Trophoblast cell (in vitro differentiated cells and primary cell): ENCODE results near the gene JAKMIP1.

Experiments used
- DNase-seq, 2 donors: peaks; one replicate each; pipeline ENCODE4 v3.0.0-alpha.2; 2016
- H2AFZ ChIP-seq: 2 replicates; pipeline ENCODE4 v1.6.1; 2013; ENCODE audit warnings: low read length, moderate library complexity, mild to moderate bottlenecking; ENCODE audit not compliant: insufficient read depth, poor library complexity
- H2AK5ac ChIP-seq: 2 replicates; pipeline ENCODE4 v1.6.1; 2013; ENCODE audit warnings: mild to moderate bottlenecking, low read length
- H2BK120ac ChIP-seq: 2 replicates; pipeline ENCODE4 v1.6.1; 2013; ENCODE audit warnings: low read length, mild to moderate bottlenecking, moderate library complexity; ENCODE audit not compliant: insufficient read depth, poor library complexity
- H2BK12ac ChIP-seq: 2 replicates; pipeline ENCODE4 v1.6.1; 2013; ENCODE audit warnings: mild to moderate bottlenecking, low read length, moderate library complexity
- H2BK5ac ChIP-seq: 2 replicates; pipeline ENCODE4 v1.6.1; 2013; ENCODE audit warnings: low read length, low read depth, moderate library complexity, mild to moderate bottlenecking; ENCODE audit not compliant: poor library complexity
- H3K14ac ChIP-seq: 2 replicates; pipeline ENCODE4 v1.6.1; 2013; ENCODE audit warnings: mild to moderate bottlenecking, low read length
- H3K18ac ChIP-seq: 2 replicates; pipeline ENCODE4 v1.6.1; 2013; ENCODE audit warnings: mild to moderate bottlenecking, low read length
- H3K23ac ChIP-seq: 2 replicates; pipeline ENCODE4 v1.6.1; 2013; ENCODE audit warnings: low read length
- H3K27ac ChIP-seq: 2 replicates; pipeline ENCODE4 v1.5.1; 2013; ENCODE audit warnings: low read depth, mild to moderate bottlenecking, inconsistent platforms, low read length, moderate library complexity
- H3K27me3 ChIP-seq: 2 replicates; pipeline ENCODE4 v1.6.1; 2013; ENCODE audit warnings: inconsistent platforms, mild to moderate bottlenecking, low read length, moderate library complexity; ENCODE audit not compliant: insufficient read depth
- H3K36me3 ChIP-seq, 2 experiments: 1 replicate in 1 of 2; 2 replicates in 1 of 2; pipeline ENCODE4 v1.6.1; 2013; ENCODE audit warnings: low read length in 2 of 2, mild to moderate bottlenecking in 2 of 2, moderate library complexity in 1 of 2; ENCODE audit not compliant: insufficient read depth in 2 of 2, control insufficient read depth in 1 of 2
- H3K4ac ChIP-seq: 2 replicates; pipeline ENCODE4 v1.6.1; 2013; ENCODE audit warnings: low read depth, mild to moderate bottlenecking, low read length, moderate library complexity
- H3K4me1 ChIP-seq, 2 experiments: 1 replicate in 1 of 2; 2 replicates in 1 of 2; pipeline ENCODE4 v1.6.1; 2013; ENCODE audit warnings: low read length in 2 of 2, mild to moderate bottlenecking in 2 of 2, moderate library complexity in 1 of 2; ENCODE audit not compliant: insufficient read depth in 2 of 2, control insufficient read depth in 1 of 2
- H3K4me2 ChIP-seq: 2 replicates; pipeline ENCODE4 v1.6.1; 2013; ENCODE audit warnings: inconsistent platforms, mild to moderate bottlenecking, low read length, moderate library complexity
- H3K4me3 ChIP-seq: 2 replicates; pipeline ENCODE4 v1.5.1; 2013; ENCODE audit warnings: mild to moderate bottlenecking, low read depth, low read length, inconsistent platforms
- H3K79me1 ChIP-seq: one replicate; pipeline ENCODE4 v1.6.1; 2013; ENCODE audit warnings: low read length
- H3K79me2 ChIP-seq: 2 replicates; pipeline ENCODE4 v1.6.1; 2013; ENCODE audit warnings: low read length, mild to moderate bottlenecking; ENCODE audit not compliant: control insufficient read depth, insufficient read depth, poor library complexity
- H3K9ac ChIP-seq: 2 replicates; pipeline ENCODE4 v1.6.1; 2013; ENCODE audit warnings: mild to moderate bottlenecking, low read length
- H3K9me3 ChIP-seq: 2 replicates; pipeline ENCODE4 v1.6.1; 2013; ENCODE audit warnings: low read depth, mild to moderate bottlenecking, control low read depth, inconsistent platforms, low read length; ENCODE audit not compliant: insufficient read depth
- H4K12ac ChIP-seq: 2 replicates; pipeline ENCODE4 v1.6.1; 2013; ENCODE audit warnings: low read depth, mild to moderate bottlenecking, low read length, moderate library complexity
- H4K8ac ChIP-seq: 2 replicates; pipeline ENCODE4 v1.6.1; 2013; ENCODE audit warnings: low read depth, mild to moderate bottlenecking, low read length, moderate library complexity
- H4K91ac ChIP-seq: one replicate; pipeline ENCODE4 v1.6.1; 2013; ENCODE audit warnings: low read depth, mild to moderate bottlenecking, low read length, moderate library complexity
- WGBS: extraction: QIAGEN DNeasy Blood & Tissue Kit; methylation state at CpG from one replicate; pipeline ENCODE4 v1.1.7; 2013; ENCODE audit warnings: missing lambda C conversion rate; ENCODE audit not compliant: insufficient read length, insufficient coverage; ENCODE audit errors: extremely low coverage; 5-methylcytosine and 5-hydroxymethylcytosine counted together

Gene JAKMIP1

DNA sequence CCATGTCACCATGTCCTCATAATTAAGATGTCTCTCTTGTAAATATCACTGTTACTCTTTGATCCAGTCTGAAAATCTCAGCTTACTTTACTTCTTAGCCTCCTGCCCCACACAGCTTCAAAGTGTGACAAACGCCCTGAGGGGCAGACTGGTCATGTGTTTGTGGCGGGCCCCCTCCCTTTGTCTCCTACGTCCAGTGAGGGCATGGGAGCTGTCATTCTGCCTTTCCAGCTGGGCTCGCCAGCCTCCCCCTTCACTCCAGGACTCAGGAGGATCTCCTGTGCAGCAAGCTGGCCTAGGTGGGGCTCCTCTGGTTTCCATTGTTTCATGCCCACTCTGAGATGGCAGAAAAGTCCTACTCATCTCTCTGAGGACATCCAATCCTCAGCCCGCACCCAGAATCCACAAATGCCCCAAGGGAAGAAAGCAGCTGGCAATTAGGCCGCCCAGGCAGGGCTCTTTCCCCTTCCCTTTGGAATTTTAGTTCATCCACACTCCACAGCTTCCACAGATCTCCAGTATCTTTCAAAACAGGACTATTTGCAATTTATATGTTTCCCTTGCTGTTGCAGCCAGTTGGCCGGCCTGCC is 95.7 kb downstream of the JAKMIP1 start:
- WGBS, result no CpG with 5 or more reads among the region's 7 CpGs
- peaks cover 0 to 4% of the 10 kb centered on the region in 2 experiments for H3K4me1 ChIP-seq
- H3K4me2 ChIP-seq, result no peak overlapping the region

DNA sequence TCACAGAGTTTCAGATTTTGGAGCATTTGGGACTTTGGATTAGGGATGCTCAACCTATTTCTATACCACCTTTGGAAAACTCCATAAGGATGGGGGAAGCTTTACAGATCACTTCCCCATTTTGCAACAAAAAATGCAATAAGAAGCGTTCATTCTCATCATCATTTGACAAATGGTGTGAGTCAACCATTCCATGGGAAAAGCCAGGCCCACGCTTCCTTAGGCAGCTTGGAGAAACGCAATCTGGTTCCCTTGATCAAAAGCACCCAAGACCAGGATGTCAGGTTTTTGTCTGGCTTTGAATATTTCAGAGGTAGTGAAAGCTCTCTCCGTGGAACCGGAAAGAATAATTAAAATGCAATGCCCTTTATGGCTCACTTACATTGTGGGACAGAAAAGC is 102.8 kb downstream of the JAKMIP1 start:
- Histone ChIP-seq H4K91ac (no peak overlapping the region), H3K23ac (no peak overlapping the region), H3K9me3 (peaks cover 1% of the 10 kb centered on the region), H3K4me3 (no peak overlapping the region), H4K8ac (no peak overlapping the region), H3K4me2 (no peak overlapping the region), H3K9ac (no peak overlapping the region), H3K18ac (no peak overlapping the region), H3K27ac (no peak overlapping the region), H3K79me2 (no peaks in the 10 kb centered on the region), H3K27me3 (no peaks in the 10 kb centered on the region), H4K12ac (no peak overlapping the region), H2AFZ (no peak overlapping the region), H3K79me1 (no peaks in the 10 kb centered on the region), H3K36me3 (no peaks in the 10 kb centered on the region), H3K4me1 (no peaks in the 10 kb centered on the region), H2AK5ac (no peak overlapping the region), H2BK120ac (no peak overlapping the region), H2BK5ac (no peak overlapping the region), H2BK12ac (no peak overlapping the region), H3K14ac (no peak overlapping the region), H3K4ac (no peak overlapping the region)
- WGBS, result no CpG with 5 or more reads among the region's 5 CpGs
- no peak for DNase-seq

More for the DNA sequence above, 95.7 kb downstream of the JAKMIP1 start:
- no peak overlapping the region for H4K12ac ChIP-seq
- no peak overlapping the region for H3K4me3 ChIP-seq
- H3K27ac ChIP-seq, result no peak overlapping the region
- H3K14ac ChIP-seq, result no peak overlapping the region
- H4K8ac ChIP-seq, result no peak overlapping the region
- DNase-seq, result no peak
- H2BK120ac ChIP-seq, result no peak overlapping the region
- no peaks in the 10 kb centered on the region for H3K36me3 ChIP-seq
- H2AK5ac ChIP-seq, result no peak overlapping the region
- H2BK12ac ChIP-seq, result no peak overlapping the region
- no peak overlapping the region for H2AFZ ChIP-seq
- H3K9me3 ChIP-seq, result peaks cover 8% of the 10 kb centered on the region
- H3K4ac ChIP-seq, result no peak overlapping the region
- H2BK5ac ChIP-seq, result no peak overlapping the region
- H3K18ac ChIP-seq, result no peak overlapping the region
- no peak overlapping the region for H3K9ac ChIP-seq
- H3K27me3 ChIP-seq, result no peaks in the 10 kb centered on the region
- no peak overlapping the region for H4K91ac ChIP-seq
- H3K79me1 ChIP-seq, result no peaks in the 10 kb centered on the region
- H3K23ac ChIP-seq, result no peak overlapping the region
- no peaks in the 10 kb centered on the region for H3K79me2 ChIP-seq

DNA sequence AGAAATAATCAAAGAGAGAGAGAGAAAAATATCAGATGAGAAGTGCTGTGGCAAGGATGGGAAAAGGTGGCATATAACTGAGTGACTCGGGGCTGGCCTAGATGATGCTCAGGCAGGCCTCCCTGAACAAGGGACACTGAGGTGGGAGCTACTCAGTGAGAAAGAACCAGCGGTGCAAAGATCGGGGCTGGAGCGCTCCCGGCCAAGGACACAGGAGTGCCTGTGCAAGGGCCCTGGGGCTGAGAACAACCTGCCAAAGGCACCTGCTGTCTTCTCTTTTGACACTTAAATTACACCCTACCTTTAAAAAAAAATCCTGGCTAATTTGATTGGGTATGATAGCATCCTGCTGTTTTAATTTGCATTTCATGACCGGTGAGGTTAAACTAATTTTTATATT is 104.5 kb downstream of the JAKMIP1 start:
- H2BK120ac ChIP-seq, result no peak overlapping the region
- no peak overlapping the region for H4K8ac ChIP-seq
- H2BK12ac ChIP-seq, result no peak overlapping the region
- DNase-seq, result no peak
- no peak overlapping the region for H3K9ac ChIP-seq
- no peak overlapping the region for H3K23ac ChIP-seq
- H3K27me3 ChIP-seq, result no peaks in the 10 kb centered on the region
- H3K18ac ChIP-seq, result no peak overlapping the region
- H4K12ac ChIP-seq, result no peak overlapping the region
- H3K79me2 ChIP-seq, result no peaks in the 10 kb centered on the region
- H3K27ac ChIP-seq, result no peak overlapping the region
- no peak overlapping the region for H2AK5ac ChIP-seq
- no peak overlapping the region for H3K4me2 ChIP-seq
- H4K91ac ChIP-seq, result no peak overlapping the region
- H3K4me1 ChIP-seq, result no peaks in the 10 kb centered on the region
- peaks cover 1% of the 10 kb centered on the region for H3K9me3 ChIP-seq
- H3K36me3 ChIP-seq, result no peaks in the 10 kb centered on the region
- no CpG with 5 or more reads among the region's 6 CpGs for WGBS
- H3K14ac ChIP-seq, result no peak overlapping the region
- no peaks in the 10 kb centered on the region for H3K79me1 ChIP-seq
- no peak overlapping the region for H3K4me3 ChIP-seq
- no peak overlapping the region for H2AFZ ChIP-seq
- H2BK5ac ChIP-seq, result no peak overlapping the region
- no peak overlapping the region for H3K4ac ChIP-seq

DNA sequence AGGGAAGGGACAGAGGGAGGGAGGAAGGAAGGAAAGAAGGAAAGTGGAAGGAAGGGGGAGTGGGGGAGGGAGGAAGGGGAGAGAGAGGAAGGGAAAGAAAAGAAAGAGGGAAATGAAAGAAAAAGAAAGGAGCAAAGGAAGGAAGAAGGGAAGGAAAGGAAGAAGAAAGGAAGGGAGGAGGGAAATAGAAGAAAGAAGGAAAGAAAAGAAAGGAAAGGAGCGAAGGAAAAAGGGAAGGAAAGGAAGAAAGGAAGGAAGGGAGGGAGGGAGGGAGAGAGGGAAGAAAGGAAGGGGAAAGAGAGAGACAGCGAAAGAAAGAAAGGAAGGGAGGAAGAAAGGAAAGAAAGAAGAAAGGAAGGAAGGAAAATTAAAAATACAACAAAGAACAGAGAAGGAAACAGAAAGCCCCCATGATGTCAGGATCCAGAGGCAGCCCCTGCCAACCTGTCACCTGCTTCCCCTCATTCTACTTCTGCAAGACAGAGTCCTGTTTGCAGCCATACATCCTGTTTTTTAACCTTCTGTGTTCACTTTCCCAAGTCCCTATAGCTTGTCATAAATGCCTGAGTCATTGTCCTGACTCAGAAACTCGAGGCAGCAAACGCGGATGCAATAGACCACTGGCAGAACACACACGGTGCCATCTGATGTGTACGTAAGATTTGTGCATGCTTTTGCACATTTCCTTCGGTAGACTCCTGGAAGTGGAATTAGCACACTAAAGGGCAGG is 105.2 kb downstream of the JAKMIP1 start:
- WGBS, result no CpG with 5 or more reads among the region's 8 CpGs
- H3K9me3 ChIP-seq, result peaks cover 1% of the 10 kb centered on the region
- no peak overlapping the region for H4K8ac ChIP-seq
- no peak overlapping the region for H3K4me2 ChIP-seq
- H3K9ac ChIP-seq, result no peak overlapping the region
- no peak overlapping the region for H3K4ac ChIP-seq
- H3K4me1 ChIP-seq, result no peaks in the 10 kb centered on the region
- no peak overlapping the region for H3K4me3 ChIP-seq
- H2AK5ac ChIP-seq, result no peak overlapping the region
- H3K79me1 ChIP-seq, result no peaks in the 10 kb centered on the region
- H3K27me3 ChIP-seq, result no peaks in the 10 kb centered on the region
- H3K36me3 ChIP-seq, result no peaks in the 10 kb centered on the region
- H4K12ac ChIP-seq, result no peak overlapping the region
- no peak overlapping the region for H4K91ac ChIP-seq
- no peak overlapping the region for H3K23ac ChIP-seq
- no peak for DNase-seq
- no peak overlapping the region for H2BK12ac ChIP-seq
- H3K14ac ChIP-seq, result no peak overlapping the region
- no peak overlapping the region for H2BK5ac ChIP-seq
- no peak overlapping the region for H3K18ac ChIP-seq
- H2BK120ac ChIP-seq, result no peak overlapping the region
- no peak overlapping the region for H3K27ac ChIP-seq
- H3K79me2 ChIP-seq, result no peaks in the 10 kb centered on the region
- no peak overlapping the region for H2AFZ ChIP-seq
